Activated gamma-delta T cell treated with anti-CD3 and anti-CD28 coated beads, Interleukin-2, amount 50 U/mL, for 16 hours (primary cell): Measurements from ENCODE around the gene PLD1.
"Not testable (repeated sequence)": the region's sequence is repeated elsewhere in the genome, so short reads cannot be mapped to it uniquely, and the experiment has no call there.

Experiments
- DNase-seq: peaks from one replicate; pipeline ENCODE4 v3.0.0-alpha.2; 2020; ENCODE audit warnings: low read depth

The PLD1 gene

DNA sequence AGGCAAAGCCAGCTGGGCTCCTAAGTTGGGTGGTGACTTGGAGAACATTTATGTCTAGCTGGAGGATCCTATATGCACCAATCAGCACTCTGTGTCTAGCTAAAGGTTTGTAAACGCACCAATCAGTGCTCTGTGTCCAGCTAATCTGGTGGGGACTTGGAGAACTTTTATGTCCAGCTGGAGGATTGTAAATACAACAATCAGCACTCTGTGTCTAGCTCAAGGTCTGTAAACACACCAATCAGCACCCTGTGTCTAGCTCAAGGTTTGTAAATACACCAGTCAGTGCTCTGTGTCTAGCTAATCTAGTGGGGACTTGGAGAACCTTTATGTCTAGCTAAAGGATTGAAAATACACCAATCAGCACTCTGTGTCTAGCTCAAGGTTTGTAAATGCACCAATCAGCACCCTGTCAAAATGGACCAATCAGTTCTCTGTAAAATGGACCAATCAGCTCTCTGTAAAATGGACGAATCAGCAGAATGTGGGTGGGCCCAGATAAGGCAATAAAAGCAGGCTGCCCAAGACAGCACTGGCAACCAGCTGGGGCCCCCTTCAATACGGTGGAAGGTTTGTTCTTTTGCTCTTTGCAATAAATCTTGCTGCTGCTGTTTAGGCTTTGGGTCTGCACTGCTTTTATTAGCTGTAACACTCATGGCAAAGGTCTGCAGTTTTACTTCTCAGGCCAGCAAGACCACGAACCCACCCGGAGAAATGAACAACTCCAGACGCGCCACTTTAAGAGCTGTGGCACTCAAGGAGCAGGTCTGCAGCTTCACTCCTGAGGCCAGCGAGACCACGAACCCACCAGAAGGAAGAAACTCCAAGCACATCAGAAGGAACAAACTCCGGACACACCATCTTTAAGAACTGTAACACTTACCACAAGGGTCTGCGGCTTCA is 63.7 kb downstream of the PLD1 start:
- DNase-seq, result not testable (repeated sequence)

DNA sequence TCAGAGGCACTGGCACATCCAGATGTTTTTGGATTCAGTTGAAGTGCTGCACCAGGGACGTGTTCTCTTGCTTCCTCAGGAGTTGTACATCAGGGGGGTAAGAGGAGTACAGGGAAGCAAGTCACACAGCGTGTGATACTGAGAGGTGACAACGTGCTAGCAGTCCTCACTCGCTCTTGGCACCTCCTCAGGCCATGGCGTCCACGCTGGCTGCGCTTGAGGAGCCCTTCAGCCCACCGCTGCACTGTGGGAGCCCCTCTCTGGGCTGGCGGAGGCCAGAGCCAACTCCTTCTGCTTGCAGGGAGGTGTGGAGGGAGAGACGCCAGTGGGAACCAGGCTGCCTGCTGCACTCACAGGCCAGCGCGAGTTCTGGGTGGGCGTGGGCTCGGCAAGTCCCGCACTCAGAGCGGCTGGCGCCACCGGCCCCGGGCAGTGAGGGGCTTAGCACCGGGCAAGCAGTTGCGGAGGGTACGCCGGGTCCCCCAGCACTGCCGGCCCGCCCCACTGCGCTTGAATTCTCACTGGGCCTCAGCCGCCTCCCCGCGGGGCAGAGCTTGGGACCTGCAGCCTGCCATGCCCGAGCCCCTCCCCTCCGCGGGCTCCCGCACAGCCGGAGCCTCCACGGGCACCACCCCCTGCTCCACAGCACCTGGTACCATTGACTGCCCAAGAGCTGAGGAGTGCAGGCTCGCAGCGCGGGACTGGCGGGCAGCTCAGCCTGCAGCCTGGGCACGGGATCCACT is 64.5 kb downstream of the PLD1 start:
- no peak for DNase-seq

DNA sequence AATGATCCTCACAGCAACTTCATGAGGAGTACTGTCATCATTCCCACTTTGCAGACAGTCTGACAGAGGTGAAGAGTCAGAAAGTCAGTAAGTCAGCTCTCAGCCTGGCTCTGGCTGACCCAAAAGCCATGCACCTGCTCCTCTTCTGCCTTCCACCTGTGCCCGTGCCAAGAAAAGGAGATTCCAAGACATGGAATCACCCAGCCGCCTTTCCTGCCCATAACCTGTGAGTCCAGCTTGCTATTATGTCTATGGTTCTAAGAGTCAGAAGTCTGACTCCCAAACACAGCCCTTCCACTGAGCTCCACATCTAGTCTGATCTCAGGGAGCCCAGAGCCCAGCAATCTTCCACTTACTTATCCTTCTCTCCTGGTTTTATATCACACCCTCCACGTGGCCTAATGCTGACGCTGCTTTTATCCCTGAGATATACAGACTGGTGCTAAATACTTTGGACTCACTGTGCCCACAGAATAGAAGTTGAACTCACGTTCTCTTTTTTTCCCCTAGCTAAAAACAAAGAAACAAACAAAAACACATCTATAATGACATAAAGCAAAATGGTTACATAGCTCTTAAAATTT is 66.0 kb downstream of the PLD1 start:
- DNase-seq, result no peak

DNA sequence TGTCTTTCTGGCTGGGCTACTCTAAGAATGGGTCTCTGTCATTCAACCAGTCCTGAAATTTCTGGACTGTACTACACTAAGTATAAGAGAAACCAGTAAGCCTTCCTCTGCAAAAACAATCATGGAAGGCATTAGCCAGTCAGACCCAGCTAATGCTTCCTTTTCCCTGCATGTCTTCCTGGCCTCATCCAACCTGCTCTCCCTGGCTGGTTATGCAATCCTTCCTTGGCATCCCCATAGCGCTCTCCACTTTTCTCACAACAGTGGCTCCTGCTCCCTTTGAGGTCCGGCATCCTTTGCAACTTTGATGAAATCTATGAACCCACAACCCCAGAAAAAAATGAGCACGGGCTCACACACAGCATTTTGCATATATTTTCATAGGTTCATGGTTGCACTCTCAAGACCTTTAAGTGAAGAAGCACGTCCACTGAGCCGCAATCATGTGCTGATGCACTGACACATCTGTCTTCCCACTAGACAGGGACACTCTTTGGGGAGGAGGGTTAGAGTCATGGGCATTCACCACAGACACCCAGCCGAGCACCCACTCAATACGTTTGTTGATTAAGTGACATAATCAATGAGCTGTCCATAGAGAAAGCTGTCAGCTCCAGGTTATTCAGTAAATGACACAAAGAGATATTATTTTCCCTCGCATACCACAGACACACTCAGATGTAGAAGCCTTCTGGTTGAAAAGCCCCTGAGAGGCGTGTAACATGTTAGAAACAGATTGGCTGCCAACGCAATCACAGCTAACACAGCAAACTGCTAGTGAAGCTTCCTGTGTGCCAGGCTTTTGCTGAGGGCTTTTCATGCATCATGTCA is 66.7 kb downstream of the PLD1 start:
- no peak for DNase-seq

DNA sequence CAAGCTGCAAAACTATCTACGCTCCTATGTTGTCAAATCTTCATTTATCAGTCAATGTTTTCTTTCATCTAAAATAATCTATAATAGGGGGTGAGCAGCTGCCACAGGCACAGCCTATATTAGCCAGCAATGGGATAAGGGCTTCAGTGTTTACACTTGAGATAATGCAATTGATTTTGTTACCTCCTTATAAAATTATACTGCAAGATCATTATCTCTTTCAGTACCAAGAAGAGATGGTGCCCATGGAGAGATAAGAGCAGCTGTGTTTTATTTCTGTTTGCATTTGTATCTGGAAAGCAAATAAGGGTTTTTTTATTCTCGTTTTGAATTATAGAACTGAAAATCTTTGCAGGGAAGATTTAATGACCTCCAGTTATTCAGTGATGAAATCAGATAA is 68.9 kb downstream of the PLD1 start:
- DNase-seq, result no peak

DNA sequence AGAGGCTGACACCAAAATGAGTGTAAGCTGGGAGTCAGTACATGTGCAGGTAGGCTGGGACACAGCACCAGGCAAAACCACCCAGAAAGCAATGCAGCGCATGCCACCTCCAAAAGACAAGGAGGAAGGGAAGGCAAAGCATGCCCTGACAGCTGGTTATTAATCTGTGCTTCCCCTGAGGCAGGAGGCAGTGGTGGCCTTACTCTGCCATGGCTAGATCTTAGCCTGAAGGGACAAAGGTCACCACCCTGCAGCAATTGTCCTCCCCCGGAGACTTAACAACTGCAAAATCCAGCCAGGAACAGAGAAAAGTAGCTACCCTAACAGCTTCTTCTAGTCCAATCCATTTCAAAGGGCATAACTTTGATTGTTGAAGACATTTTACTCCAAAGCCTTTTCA is 73.7 kb downstream of the PLD1 start:
- DNase-seq, result no peak

DNA sequence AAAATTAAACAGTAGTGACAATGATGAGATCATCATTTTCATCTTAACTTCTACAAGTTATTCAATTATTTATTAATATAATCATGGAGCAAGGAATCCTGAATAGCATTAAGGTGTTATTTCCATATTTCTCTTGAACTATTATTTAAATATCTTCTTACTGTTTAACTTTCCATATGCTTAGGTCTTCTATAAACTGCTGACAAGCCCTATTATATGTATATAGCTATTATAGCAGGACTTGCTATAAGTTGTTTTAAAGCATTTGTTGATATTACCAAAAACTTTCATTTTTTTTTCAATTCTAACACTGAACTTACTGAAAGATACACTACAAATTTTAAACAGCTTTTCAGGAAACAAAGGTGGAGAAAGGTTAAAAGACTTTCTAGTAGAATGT is 76.7 kb downstream of the PLD1 start:
- no peak for DNase-seq

DNA sequence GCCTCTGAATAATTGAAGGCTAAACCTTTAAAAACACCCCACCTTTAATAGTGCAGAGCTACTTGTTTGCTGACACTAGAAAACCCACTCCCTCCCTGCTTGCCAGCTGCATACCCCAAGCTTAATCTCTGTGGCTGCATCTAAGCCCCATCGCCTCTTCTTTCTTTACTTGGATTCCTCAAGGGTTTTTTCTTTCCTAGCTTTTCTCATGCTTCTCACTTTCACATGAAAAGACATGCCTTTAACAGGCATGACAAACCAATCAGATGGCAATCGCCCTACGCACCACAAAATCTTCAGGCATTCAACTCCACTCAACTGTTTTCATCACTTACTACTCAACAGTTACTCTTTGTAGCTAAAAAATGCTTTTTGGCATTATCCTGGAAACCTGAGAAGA is 77.5 kb downstream of the PLD1 start:
- DNase-seq, result no peak

DNA sequence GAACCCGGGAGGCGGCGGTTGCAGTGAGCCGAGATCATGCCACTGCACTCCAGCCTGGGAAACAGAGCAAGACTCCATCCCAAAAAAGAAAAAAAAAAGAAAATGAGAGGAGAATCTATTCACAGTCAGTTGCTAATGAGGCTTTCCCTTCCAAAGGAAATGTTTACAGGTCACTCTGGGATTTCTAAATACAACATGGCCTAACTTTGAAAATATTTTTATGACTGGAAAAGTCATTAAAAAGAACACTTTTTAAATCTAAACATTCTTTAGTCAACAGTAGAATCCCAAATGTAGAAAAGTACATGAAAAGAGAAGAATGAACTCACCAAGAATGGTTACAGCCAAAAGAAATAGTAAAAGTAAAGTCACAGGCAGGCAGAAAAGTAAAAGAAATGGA is 78.6 kb downstream of the PLD1 start:
- DNase-seq, result no peak

DNA sequence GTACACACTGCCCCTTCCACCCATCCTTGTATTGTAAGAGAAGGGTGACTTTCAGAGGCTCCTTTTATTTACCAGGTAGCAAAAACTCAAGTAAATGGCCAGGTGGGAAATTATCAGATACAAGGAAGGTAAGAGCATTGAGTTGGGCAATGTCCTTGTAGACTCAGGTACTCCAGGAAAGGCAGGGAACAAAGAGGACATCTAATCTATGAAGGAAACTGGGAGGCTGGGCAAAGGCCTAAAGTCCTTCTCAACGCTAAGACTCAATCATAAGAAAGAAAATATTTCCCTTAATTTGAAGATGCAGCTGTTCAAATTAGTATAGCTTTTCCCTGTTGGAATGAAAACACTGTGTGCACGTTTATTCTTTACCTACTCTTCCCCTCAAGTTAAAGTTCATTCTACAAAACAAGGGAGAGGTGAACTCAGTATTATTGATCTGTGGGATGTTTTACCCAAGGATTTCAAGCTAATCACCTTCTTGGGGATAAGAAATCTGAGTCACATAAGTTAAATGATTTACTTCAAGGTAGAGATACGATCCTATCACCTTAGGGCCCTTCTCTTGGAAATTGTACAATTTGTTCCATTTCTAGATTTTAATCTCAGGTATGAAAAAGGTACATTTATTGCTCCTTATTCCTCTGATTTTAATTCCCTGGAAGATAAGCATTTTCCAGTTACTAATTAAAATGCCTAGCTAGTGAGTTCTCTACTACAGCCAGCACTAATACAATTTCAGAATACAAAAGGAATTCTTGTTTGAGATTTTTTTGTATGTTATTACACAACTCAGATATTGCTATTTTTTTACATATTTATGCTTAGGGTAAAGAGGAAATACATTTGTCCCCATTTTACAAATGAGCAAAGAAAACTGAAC is 80.6 kb downstream of the PLD1 start:
- DNase-seq, result no peak

DNA sequence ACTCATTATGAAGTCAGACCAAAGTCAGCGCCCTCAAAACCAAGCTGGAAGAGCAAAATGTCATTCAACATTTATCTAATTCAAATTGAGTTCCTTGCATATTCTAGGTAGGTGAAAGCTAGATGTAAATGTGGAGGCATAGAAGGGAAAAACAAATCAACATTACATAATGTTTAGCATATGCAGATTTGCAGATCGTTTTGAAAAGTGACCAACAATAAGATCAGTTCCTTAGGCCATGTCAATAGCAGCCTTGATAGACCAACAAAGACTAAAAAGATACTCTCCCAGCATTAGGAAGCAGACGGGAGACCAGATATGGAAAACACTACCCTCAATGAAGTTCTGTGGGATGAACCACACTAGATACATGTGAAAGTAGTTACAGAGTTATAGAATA is 83.0 kb downstream of the PLD1 start:
- DNase-seq, result no peak

DNA sequence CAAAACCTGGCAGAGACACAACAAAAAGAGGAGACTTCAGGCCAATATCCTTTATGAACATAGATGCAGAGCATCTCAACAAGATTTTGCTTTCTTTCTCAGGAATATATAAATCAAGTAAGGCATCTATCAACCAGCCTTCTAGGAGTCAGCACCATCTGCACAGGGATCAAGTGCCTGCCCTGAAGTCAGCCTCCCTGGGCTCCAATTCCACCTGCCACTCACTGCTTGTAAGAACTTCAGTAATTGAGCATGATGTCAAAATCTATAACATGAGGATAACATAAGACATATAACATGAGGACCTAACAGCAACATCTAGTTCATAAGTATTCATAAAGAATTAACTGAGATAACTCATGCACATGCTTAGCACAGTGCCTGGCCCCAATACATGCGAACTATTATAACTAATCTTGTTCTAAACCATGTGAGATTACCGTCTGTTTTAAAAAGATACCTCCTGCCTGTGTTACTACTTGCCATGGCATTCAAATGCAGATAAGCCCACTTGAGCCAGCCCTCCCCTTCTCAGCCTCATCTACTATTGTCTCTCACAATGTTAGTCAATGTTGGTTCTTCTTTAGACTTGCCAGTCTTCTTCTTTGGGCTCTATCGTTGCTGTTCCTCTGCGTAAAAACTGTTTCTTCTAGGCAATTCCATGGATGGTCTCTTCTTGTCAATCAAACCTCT is 91.6 kb downstream of the PLD1 start:
- no peak for DNase-seq

DNA sequence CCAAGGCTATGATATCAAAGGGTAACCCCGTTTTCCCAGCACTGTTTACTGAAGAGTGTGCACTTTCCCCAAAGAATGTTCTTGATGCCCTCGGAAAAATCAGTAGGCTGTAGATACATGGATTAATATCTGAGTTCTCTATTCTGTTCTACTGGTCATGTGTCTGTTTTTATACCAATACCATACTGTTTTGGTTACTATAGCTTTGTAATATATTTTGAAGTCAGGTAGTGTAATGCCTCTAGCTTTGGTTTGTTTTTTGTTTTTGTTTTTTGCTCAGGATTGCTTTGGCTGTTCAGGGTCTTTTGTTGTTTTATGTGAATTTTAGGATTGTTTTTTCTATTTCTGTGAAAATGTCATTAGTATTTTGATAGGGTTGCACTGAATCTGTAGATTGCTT is 95.1 kb downstream of the PLD1 start:
- no peak for DNase-seq

DNA sequence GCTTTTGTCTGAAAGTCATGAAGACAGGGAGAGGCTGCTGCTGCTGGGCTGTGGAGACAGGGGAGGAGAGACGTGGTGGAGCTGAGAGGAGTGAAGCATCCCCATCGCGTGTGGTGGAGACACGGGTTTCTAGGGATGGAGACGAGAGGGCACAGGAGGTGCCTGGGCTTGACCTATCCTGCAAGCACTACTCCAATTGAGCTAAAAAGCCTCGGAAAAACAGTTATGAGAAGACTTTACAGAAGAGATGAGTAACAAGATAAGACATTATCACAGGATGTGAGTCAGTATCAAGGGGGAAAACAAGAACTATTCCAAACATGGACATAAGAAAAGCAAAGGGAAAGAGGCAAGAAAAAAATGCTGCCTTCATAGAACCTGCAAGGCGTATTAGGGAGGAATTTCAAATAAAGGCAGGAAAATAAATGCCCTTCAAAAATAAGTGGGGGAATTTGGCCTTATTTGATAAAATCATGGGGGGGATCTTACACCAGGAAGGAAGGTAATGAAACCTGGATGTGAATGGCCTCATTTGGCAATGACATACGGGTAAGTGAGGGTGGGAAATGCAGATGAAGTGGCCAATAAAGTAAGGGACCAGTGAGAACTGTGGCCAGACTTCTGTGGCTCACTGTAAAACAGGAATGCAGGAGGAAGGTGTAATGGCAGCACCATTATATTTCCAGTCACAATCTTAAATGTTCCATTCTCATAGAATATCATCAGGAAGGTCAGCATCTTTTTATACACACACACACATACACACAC is 97.9 kb downstream of the PLD1 start:
- no peak for DNase-seq

DNA sequence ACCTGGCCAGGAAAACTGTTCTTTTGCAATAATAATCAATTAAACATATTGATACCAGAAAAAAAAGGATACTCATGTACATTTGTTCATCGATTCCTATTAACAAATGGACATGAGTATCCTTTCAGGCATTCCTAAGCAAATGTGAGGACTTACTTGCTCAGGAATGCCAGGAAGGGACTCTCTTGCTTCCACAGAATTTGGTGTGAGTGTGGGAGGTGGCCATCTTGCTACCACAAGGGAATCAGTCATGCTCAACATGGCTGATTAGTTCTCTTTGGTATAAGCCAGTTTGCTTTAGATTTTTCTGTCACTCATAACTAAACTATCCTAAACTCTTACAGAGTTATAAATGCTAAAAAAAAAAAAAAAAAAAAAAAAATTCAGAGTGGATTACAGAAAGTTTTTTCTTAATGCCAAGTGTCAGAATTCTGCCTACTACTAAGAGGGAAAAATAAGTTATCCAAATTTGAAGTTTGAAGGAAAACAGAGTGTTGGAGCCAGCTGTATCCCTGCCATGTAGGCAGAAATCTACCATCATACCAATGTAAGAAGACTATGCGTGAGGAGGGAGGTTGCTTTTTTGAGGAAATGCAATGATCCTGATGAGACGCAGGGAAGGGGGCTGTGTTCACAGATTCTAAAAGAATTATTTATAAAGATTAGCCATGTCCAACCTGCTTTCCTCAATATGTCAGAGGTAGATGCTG is 98.7 kb downstream of the PLD1 start:
- no peak for DNase-seq

DNA sequence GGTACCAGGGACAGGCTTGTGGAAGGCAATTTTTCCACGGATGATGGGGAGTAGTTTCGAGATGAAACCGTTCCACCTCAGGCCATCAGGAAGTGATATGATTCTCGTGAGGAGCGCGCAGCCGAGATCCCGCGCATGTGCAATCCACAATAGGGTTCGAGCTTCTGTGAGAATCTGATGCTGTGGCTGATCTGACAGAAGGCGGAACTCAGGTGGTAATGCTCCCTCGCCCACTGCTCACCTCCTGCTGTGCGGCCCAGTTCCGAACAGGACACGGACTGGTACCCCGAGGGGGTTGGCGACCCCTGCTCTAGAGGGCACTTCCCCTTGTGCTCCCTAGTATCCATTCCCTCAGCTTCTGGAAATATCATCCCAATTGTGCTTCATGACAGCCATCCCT is 99.9 kb downstream of the PLD1 start:
- DNase-seq, result no peak

DNA sequence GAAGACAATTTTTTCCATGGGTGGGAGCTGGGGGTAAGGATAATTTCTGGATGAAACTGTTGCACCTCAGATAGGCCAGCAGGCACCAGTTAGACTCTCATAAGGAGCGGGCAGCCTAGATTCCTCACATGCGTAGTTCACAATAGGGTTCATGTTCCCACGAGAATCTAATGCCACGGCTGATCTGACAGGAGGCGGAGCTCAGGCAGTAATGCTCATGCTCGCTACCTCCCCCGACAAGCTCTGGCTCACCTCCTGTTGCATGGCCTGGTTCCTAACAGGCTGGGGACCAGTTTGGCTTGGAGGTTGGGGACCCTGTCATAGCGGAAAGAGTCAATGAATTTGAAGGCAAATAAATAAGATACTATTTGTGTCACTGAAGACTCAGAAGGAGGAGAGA is 105.5 kb downstream of the PLD1 start:
- DNase-seq, result no peak

DNA sequence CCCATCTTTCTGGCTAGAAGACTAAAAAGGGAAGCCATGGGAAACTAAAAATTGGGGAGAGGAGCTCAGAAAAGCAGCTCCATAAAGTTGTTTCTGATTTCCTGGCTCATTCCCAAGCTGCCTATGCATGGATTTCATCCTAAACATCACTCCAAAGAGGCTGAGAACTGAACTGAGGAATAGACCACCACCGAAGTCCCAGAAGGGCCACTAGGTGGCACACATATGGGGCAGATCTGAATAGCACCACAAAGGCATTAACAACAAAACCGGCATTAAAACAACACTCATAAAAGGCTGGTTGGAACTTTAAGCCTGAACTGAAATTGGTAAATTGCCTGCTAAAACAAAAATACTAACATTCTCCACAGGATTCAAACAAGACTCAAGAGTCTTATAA is 106.3 kb downstream of the PLD1 start:
- no peak for DNase-seq

DNA sequence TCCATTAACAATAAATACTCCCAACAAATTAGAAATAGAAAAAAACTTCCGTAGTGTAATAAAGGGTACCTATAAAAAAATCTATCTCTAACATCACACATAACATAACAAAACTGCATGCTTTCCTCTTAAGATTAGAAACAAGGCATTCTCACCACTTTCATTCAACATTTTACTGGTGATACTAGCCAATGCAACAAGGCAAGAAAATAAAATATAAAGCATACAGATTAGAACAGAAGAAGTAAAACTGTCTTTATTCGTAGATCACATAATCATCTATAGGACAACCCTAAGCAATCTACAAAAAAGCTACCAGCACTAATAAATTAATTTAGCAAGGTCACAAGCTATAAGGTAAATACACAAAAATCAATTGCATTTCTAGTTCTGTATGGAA is 107.1 kb downstream of the PLD1 start:
- no peak for DNase-seq
